GM12801 (cell line): Measurements from ENCODE around the gene GPR37.

Source experiments
- CTCF ChIP-seq: IDR thresholded peaks from one replicate; pipeline ENCODE4 v1.5.1; 2011; ENCODE audit warnings: control low read depth; ENCODE audit not compliant: insufficient read length; ENCODE audit errors: extremely low read depth

GPR37 gene

DNA sequence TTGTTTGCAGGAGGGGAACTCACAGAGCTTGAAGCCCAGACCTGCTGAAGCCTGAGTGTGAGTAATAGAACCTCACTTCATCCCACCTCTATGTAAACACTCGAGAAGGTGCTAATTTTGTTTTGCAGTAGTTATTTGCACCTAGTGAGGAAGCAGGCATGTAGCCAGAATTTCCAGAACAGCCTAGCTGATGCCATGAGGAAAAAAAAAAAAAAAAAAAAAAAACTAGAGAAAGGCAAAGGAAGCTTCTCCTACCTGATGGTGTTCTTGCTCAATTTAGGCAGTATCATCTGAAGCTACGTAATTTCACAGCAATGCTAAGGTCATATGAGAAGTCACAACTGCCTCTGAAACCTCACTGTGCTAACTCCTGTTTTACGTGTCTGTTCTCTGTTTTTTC is 13.6 kb upstream of the GPR37 start:
- no peak for TF ChIP-seq CTCF

GRCh38 chr7:124777268-124777667 is 11.7 kb upstream of the GPR37 start:
- TF ChIP-seq CTCF = no peak

DNA sequence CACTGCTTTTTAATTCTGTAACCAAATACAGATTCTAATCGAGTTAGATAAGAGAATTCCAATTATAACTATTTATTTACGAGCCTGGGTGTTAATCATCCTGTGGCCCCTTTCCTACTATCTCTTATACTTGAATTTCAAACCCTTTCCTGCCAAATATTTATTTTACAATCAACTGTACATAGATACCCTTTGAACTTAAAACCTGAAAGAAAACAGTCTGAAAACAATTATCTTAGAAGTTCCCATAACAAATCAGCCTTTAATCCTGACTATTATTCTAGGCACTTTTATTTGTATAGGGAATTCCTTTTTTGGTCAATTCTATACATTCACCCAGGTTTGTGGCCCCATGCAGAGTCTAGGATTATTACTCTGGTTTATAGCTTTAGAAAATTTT is 10.6 kb upstream of the GPR37 start:
- TF ChIP-seq CTCF = no peak

- no peak for TF ChIP-seq CTCF
These were observed 9.8 kb upstream of the GPR37 start for GRCh38 chr7:124775422-124775821.

- TF ChIP-seq CTCF = no peak
These were observed 8.3 kb upstream of the GPR37 start for GRCh38 chr7:124773938-124774337.

DNA sequence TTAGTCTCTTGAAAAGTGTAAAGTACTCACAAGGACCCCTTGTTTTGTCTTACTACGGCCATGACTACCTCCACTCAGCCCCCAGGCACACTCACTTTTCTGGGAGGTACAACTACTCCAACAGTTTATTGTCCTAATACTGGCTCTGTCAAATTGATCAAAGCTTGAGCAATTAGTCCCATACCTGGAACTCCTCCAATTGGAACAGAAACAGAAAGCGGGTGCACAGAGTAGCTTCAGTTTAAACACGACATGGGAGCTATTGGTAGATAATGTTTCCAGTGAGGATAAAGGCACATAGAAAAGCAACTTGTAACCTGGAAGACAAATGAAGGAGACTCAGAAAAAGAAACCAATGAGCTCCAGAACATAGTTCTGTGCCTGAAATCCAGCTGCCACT is 7.7 kb upstream of the GPR37 start:
- no peak for TF ChIP-seq CTCF

- no peak for TF ChIP-seq CTCF
These were observed 3.5 kb upstream of the GPR37 start for GRCh38 chr7:124769136-124769535.

GRCh38 chr7:124768525-124768924 is 2.9 kb upstream of the GPR37 start:
- no peak for TF ChIP-seq CTCF
